22Rv1 (cell line): Measurements from ENCODE around the gene TSEN34.
"Not testable (repeated sequence)": the region's sequence is repeated elsewhere in the genome, so short reads cannot be mapped to it uniquely, and the experiment has no call there.

ENCODE experiments used
- H3K27ac ChIP-seq: fragments of 450-650 bp; 2 replicates; pipeline ENCODE4 v1.5.1; 2017
- CTCF ChIP-seq: fragments of 450-650 bp; IDR thresholded peaks from 2 replicates; pipeline ENCODE4 v1.5.1; 2017; ENCODE audit warnings: mild to moderate bottlenecking
- ZFX ChIP-seq: fragments of 450-650 bp; IDR thresholded peaks from 2 replicates; pipeline ENCODE4 v1.6.1; 2017; ENCODE audit warnings: antibody characterized with exemption, borderline replicate concordance

TSEN34 gene

GRCh38 chr19:54230031-54230430, 38.9 kb downstream of the TSEN34 start:
- H3K27ac ChIP-seq: no peak overlapping the region
- TF ChIP-seq ZFX (no peak), CTCF (no peak)

- H3K27ac ChIP-seq: no peak overlapping the region
- TF ChIP-seq ZFX (no peak), CTCF (peak; percentile 99)
Measured at GRCh38 chr19:54231077-54231931, 40.2 kb downstream of the TSEN34 start.

- TF ChIP-seq CTCF: no peak
- H3K27ac ChIP-seq: no peak overlapping the region
Measured at GRCh38 chr19:54233941-54234340, 42.8 kb downstream of the TSEN34 start.

- H3K27ac ChIP-seq: not testable (repeated sequence)
Measured at GRCh38 chr19:54239491-54240371, 48.6 kb downstream of the TSEN34 start.

- not testable (repeated sequence) for H3K27ac ChIP-seq
Measured at GRCh38 chr19:54240372-54241336, 49.5 kb downstream of the TSEN34 start.

GRCh38 chr19:54242234-54242633, 51.1 kb downstream of the TSEN34 start:
- H3K27ac ChIP-seq: not testable (repeated sequence)

GRCh38 chr19:54242646-54243045, 51.5 kb downstream of the TSEN34 start, which contains the start of gene LILRA6:
LILRA6 (minus strand) TSS chr19:54242790.
- H3K27ac ChIP-seq: not testable (repeated sequence)

GRCh38 chr19:54243809-54244208, 52.7 kb downstream of the TSEN34 start:
- H3K27ac ChIP-seq: not testable (repeated sequence)
